GM21529 (cell line): Measurements from ENCODE around the gene TGM3.

ENCODE experiments used
- ATAC-seq: cut with Tn5 transposase; IDR thresholded peaks from one replicate; pipeline ENCODE4 v1.9.1; 2021; ENCODE audit not compliant: unreplicated experiment

TGM3 gene

DNA sequence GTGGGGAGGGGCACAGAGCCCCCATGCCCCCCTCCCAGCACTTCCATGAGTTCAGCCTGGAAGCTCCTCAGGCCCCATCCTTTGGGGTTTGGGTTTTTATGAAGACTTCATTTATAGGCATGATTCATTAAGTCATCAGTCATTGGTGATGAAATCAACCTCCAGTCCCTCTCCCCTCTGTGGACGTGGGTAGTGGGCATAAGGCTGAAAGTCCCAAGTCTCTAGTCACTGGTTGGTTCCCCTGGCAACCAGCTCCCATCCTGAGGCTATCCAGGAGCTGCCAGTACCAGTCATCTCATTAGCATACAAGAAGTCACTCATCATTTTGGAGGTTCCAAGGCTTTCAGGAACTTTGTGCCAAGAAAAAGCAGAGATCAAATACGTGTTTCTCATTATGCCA, 9.2 kb downstream of the TGM3 start:
- ATAC-seq = no peak

DNA sequence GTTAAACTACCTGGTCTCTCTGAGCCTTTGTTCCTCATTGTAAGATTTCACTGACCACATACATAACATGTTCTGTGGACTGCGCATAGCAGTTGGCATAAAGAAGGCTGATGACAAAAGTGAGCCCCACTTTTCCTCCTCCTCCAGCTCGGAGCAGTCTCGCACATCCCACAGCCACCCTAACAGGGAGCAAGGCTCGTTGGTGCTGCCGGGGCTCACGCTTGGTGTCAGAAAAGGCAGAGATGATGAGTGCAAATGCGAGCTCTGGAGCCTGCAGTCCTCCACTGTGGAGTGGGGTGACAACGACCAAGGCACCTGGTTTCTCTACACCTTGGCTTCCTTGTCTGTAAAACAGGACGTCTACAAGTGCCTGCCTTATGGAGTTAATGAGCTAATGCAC, 9.7 kb downstream of the TGM3 start:
- no peak for ATAC-seq

DNA sequence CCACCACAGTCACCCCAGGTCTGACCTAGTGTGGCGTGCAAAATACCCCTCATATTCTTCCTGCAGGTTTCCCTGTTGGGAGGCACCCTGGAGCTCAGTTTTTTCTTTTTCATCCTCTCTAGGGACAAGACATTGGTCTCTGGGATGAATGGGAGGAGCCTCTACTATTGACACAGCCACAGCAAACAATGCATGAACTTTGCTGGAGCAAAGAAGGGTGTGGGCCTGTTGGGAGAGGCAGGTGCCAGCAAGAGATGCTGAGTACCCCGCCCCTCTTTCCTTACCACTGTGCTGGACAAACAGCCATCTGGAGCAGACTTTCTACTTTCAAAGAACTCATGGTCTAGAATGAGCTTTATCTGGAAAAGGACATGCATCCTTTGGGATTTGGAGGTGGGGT, 10.1 kb downstream of the TGM3 start:
- no peak for ATAC-seq

DNA sequence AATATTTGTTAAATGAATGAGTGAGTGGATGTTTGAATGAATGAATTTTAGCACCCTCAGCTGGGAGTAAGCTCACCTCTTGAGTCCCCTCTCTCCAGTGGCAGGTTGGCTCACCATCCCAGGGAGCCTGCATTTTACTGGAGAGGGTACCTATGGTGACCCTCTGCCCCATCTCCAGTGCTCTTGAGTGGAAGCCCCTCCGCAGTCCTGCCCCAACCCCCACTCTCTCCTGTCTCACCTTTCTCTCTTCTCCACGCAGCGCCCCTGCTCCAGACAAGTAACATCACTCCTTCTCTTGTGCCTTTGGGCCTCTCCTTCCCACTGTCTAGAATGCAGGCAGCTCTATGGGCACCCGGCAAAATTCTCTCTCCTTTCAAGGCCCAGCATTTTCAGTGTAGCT, 11.3 kb downstream of the TGM3 start:
- ATAC-seq = no peak

DNA sequence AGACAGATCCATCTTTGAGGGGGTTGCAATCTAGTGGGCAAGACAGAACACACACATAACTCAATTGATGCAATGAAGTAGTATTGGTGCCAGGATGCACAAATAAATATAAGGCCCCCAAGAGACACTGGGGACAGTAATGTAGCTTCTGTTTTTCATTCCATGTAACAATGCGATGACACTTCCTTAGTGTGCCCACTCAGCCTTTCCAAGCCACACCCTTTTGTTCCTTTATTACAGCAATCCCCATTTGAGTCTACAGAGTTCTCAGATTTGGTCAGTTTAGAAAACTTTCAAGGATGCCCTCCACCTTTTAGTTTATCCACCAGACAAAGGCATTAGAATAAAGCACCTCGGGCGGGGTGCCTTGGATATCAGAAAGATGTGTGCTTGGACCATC, 15.5 kb downstream of the TGM3 start:
- no peak for ATAC-seq

DNA sequence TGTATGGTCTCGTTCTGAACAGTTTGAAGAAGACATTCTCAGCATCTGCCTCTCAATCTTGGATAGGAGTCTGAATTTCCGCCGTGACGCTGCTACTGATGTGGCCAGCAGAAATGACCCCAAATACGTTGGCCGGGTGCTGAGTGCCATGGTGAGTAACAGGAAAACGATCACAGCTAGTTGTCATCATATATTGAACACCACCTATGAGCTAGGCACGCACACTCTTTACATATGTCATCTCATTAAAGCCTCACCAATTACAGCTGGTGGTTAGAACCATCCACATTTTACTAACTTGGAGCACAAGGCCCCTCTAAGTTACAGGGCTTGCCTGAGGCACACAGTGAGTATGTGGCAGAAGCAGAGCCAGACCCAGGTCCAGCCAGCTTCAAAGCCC, 17.1 kb downstream of the TGM3 start:
- ATAC-seq = no peak

DNA sequence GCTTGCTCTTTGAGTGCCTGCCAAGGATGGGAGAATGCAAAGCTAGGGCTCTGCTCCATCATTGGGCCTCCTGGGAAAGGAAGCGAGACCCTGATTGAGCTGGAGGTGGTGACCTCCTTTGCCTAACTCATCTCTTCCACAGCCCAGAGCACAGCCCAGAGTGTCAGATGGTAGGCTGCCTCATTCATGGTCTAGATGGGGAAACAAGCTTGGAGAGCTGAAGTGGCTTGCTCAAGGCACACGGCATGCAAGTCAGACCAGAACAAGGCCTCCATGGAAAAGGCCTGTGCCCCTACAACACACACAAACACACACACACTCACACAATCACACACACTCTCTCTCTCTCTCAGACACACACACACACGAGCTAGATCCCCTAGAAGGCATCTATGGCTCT, 17.5 kb downstream of the TGM3 start:
- ATAC-seq = no peak

DNA sequence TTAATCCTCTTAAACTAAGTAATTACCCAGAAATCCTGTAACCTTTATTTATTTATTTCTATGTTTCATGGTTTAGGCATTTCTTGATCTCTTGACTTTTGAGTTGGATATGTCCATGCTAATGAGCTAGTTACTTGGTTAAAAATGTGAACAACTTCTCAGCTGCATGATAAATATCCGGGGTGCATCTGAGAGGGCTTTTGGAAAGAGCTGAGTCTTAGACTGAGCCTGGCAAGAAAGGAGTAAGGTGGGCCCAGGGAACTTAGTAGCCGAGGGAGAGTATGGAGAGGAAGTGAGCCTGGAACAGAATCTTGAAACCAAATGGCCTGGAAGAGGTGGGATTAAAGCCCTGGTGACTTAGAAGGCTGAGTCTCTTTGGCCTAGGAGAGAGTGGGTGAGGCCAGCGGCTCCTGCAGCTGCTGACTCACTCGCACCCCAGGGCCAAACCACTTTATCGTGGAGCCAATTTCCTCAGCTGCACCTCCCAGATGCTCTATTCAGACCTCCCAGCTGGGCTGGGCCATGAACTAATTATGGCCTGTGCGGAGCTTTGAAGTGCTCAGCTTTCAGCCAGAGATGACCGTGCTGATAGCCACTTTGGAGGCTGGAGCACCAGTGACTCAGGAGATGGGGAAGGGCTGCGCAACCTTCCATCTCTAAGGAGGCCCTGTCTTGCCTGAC, 19.1 kb downstream of the TGM3 start:
- no peak for ATAC-seq

DNA sequence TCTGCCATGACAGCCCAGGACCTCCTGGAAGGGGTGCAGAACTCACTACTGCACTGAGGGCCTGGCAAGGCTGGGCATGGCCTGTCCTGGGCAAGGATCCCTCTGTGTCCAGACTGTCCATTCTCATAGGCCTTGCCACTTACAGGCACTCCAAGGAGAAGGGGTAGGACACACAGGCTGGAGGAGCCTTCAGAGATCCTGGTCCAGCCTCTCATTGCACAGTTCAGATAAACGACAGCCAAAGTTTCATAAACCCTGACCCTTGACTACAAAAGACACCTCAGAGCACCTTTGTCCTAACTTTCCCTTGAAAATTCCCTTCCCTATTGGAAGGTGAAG, 19.6 kb downstream of the TGM3 start:
- no peak for ATAC-seq

DNA sequence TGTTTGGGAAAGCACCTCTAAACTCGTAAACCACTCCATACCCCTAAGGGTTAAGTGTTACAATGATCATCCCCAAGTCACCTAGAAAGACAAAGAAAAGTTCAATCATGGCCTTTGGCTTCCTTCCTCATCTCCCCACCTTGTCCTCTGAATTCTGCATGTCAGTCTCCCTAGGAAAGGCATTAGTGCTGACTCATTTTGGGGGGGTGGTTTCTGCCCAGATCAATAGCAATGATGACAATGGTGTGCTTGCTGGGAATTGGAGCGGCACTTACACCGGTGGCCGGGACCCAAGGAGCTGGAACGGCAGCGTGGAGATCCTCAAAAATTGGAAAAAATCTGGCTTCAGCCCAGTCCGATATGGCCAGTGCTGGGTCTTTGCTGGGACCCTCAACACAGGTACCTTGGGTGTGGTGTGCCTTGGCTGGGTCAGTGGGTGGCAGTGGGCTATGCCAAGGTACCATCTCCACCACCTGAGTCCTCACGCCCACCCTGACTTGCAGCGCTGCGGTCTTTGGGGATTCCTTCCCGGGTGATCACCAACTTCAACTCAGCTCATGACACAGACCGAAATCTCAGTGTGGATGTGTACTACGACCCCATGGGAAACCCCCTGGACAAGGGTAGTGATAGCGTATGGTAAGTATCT, 21.2 kb downstream of the TGM3 start:
- ATAC-seq = no peak

DNA sequence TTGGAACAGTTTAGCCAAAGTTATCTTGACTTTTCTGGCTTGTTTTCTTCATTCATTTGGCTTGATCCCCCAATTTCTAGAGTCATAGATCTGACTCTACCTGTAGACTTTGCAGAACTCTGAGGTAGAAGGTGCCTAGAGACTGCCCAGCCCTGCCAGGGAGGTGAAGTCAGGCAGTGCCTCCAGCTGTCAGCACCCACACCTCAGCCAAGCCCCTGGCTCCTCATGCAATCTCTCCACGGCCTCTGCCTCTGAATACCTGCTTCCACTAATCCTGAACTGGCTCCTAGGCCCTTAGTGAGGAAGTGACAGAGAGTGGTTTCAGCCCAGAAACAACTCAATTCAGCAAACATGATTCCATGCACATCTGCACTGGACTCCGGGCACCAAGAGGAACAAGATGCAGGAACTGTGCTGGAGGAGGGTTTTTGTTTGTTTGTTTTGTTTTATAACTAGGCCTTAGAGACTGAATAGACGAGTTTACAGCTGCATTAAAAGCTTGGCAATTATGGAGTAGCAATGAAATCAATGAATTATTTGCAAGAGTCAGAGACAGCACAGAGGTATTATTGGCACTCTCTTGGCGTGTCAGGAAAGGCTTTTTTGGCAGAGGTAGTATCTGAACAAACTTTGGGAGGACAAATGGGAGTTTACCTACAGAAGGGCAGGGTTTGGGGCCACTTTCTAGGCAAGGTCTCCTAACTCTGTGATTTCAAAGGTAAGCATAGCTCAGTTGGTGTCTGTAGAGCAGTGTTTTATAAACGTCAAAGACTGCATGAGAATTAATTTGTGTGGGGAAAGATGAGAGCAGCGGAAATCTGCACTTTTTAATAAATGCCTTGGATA, 25.2 kb downstream of the TGM3 start:
- ATAC-seq = no peak

DNA sequence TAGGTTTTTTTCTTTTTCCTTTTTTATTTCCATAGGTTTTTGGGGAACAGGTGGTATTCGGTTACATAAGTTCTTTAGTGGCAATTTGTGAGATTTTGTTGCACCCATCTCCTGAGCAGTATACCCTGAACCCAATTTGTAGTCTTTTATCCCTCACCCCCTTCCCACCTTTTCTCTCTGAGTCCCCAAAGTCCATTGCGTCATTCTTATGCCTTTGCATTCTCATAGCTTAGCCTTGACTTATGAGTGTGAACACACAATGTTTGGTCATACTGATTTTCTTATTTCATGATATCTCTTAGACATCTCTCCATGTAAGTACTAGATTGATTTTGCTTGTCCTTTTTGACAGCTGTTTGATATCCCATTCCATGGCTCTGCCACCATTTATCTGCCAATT, 27.2 kb downstream of the TGM3 start:
- no peak for ATAC-seq

DNA sequence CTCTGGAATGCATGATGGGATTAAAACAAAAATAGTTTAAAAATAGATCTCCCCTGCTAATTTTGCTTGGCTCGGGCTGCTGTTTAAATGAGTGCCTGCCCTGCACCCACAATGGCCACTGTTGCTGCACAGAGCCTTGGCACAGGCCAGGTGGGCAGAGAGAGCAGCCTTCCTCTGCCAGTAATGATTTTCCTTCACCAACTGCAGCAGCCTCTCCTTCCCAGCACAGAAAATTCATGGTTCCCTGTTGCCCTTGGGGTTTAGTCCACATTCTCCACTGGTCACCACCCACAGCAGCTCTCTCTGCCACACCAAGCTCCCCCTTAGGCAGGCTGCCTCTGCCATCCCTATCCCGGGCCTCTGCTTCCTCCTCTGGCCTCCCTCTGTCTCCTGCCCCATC, 30.2 kb downstream of the TGM3 start:
- ATAC-seq = no peak

DNA sequence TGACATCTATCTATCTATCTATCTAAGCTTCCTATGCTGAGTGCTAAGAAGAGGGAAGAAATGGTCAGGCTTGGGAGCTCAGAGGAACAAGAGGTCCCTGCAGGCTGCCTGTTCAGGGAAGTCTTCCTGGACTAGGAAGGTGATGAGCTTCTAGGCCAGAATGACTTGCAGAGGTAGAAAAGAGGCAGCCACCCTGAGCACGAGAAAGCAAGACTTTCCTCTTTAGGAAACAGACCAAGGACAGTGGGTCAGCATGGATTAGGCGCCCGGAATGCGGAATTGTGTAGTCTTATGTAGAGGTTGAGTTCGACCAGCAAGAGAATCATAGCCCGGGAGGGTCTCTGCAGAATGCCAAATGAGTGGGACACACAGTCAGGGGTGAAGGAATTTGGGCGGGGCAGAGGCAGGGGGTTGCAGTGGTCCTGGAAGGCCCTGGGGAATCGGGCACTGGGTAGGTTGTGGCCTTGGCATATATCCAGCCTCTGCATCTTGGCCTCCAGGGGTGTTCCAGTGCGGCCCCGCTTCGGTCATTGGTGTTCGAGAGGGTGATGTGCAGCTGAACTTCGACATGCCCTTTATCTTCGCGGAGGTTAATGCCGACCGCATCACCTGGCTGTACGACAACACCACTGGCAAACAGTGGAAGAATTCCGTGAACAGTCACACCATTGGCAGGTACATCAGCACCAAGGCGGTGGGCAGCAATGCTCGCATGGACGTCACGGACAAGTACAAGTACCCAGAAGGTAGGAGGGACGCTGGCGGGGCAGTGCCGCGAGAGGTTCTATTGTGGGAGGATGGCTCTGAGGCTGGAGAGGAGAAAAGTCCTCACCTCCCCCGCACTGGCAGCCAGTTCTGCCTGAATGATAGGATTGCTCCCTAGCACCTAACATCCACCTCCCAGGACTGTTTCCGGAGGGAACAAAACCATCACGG, 32.1 kb downstream of the TGM3 start:
- ATAC-seq = no peak

DNA sequence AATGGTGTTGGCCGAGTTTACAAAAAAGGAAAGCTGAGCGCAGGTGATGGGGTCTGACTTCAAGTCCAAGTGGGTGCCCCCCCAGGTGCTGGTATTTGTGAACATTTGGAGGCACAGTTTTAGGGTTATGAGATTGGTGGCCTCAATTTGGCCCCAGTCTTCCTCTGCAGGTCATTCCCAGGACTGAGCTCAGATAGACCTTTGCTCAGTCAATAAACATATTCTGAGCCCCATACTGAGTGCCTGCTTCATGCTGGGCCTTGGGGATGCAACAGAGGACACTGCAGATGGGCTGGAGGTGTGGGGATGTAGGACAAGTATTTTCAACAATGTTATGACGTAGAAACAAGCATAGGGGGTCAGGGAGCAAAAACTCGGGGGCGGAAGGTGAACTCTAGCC, 33.5 kb downstream of the TGM3 start:
- ATAC-seq = no peak

DNA sequence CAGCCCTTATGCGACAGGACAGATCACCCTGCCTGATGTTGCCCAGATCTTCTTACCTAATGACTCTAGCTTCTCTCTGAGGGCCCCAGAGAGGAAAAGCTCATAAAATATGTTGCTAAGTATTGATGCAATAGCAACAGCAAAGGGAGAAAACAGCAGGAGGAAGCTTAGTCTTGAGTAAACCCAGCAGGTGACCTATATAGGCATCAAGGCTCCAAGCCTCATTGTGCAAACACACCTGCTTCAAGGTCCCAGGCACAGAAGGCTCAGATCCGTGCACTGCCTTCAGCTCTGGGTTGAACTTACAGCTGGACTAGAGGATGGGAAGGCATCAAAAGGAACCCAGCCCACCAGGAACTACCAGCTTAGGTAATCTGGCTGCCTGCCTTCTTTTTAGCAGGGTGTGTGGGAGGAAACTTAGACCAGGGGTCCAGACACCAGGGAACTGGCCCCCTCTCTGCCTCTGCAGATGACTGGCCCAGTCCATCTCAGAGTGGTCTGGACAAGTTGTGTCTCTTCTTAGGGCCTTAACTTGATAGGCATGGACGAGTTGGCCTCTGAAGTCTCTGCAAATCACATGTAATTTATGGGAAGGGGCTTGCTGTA, 34.4 kb downstream of the TGM3 start:
- no peak for ATAC-seq

DNA sequence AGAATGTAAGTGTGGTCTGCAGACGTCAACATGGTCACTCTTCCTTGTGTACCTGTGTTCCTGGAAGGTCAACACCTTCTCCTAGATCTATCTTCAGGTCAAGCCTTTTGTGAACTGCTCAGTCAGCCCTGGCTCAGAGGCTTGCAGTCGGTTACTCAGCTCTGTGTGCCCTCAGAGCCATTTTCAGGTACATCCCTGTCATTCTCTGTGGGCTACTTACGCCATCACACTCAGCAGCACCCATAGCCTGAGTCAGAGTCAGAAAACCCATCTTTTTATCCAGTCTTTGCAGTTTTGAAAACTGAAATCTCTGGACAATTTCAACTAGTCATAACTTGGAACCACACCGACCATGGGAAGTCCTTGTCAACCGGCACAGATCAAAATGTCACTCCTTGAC, 35.3 kb downstream of the TGM3 start:
- ATAC-seq = no peak

DNA sequence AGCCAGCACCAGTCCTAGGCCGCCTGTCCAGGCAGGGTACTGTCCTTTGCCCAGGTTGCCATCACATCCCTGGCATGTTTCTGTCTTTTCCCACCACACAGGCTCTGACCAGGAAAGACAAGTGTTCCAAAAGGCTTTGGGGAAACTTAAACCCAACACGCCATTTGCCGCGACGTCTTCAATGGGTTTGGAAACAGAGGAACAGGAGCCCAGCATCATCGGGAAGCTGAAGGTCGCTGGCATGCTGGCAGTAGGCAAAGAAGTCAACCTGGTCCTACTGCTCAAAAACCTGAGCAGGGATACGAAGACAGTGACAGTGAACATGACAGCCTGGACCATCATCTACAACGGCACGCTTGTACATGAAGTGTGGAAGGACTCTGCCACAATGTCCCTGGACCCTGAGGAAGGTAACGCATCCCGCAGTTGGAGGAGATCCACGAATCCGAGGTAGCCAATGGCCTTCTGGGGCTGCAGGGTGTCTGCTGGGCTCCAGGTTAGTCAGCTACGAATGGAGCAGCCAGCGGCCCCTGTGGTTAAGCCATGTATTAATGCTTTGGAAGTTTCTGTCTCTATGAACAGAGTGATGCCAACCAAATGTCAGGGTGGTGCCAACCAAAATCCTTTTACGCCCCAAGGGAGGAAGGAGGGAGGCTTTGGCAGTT, 36.2 kb downstream of the TGM3 start:
- ATAC-seq = no peak

DNA sequence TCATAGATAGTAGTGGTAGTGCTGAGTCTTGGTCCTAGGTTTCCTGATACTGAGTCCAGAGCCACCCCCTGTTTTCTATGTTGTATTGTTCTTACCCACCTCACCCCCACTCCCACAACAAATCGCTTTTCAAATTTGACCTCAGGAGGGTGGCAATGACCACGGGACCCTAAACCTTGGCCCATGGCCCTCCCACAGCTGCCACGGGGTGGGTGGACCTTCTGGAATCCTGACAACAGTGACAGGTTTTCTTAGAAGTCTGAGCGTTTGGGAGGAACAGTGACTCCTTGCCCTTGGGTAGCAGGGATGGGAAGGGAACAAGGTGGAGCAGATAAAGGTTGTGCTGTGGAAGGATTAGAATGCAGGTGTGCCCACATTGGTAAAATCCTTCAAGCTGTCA, 36.9 kb downstream of the TGM3 start:
- no peak for ATAC-seq

DNA sequence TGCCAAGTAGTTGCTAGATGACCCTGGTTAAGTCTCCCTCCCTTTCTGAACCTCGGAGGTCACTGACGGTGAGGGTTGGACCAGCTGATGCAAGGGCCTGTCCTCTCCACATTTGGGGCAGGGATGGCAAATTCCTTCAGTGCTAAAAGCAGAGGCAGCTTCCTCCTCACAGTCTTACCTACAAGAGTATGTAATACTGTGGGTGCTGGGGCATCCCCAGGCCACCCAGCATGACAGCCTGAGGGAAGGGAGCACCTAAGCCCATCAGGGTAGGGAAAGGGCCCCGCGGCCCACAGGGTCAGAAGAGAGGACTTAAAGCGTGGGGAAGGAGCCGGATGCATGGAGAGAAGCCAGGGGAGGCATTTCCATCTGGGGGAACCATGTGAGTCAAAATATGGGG, 38.0 kb downstream of the TGM3 start:
- no peak for ATAC-seq
